Activated naive CD4-positive, alpha-beta T cell treated with Interleukin-2 at 50 U/mL for 16 hours (primary cell): Measurements from ENCODE around the gene TEKTIP1.
A peak's percentile ranks its signal among the peaks of the same experiment; 100 is the strongest.
"Not testable (repeated sequence)": the region's sequence is repeated elsewhere in the genome, so short reads cannot be mapped to it uniquely, and the experiment has no call there.

Experiments
- DNase-seq: peaks from one replicate; pipeline ENCODE4 v3.0.0-alpha.2; 2020

Gene TEKTIP1

DNA sequence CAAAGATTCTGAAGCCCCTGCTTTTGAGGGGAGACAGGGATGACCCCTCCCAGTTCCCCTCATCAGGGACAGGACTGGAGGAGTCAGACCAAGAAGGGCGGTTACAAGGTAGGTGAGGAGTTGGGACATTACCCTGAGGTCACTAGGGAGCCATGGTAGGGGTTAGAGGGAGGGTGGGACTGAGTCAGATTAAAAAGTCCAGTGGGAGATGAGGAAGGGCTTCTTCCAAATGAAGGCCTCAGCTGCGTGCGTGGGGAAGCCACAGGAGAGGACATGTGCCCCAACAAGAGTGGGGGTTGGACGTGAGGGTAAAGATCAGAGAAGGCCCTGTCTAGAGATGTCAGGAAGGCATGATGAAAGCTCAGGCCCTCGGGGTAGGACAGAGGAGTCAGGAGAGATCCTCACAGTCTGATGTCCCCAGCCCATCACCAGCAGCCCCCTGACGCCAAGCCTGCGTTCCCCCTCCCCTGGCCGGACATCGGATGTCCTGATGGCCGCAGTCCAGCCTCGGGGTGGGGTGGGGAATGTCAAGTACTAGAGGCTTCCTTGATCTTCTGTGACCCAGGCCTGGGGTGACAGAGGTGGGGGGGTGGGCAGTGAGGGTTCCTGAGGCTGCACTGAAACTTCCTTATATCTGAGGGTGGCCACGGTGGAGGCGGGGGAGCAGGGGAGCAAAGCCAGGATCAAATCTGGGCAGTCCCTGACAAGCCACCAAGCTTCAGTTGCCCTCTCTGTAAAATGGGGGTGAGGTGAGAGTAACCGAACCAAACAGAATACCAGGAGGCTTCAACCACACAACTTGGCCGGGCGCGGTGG, 24.9 kb downstream of the TEKTIP1 start:
- DNase-seq, result no peak

DNA sequence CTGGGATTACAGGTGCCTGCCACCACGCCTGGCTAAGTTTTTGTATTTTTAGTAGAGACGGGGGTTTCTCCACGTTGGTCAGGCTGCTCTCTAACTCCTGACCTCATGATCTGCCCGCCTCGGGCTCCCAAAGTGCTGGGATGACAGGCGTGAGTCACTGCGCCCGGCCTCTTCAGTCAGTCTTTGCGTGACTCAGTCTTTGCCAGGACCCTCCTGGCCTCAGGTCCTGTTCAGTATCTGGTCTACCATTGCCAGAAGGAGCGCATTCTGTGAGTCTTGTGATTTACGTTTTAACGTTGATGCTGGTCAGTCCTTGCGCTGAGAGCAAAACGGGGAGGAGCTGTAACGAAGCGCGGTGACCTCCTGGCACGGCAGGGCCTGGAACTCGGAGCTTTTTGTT, 26.2 kb downstream of the TEKTIP1 start:
- no peak for DNase-seq

DNA sequence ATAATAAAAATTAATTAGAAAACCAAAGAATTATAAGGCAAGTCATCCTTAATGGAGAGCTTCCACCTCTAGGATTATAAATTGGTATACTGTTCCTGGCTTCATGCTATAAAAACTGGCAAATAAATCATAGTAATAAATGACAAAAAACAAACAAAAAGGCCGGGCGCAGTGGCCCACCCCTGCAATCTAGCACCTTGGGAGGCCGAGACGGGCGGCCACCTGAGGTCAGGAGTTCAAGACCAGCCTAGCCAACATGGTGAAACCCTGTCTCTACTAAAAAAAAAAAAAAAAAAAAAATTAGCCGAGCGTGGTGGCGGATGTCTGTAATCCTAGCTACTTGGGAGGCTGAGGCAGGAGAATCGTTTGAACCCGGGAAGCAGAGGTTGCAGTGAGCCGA, 31.1 kb downstream of the TEKTIP1 start:
- DNase-seq, result not testable (repeated sequence)

DNA sequence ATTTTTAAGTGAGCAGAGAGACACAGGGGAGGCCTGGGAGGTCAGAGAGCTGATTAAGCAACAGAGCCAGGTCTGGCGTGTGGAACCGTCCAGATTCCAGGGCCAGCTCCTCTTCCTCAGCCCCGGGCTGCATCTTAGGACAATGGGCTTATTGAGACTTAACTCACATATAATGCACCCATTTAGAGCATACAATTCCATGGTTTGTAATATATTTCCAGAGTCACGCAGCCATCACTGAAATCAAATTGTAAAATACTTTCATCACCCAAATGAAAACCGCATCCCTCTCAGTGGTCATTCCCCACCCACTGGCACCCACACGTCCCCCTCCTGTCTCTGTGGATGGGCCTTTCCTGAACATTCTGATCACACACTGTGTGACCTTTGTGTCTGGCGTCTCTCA, 31.6 kb downstream of the TEKTIP1 start:
- DNase-seq, result no peak

DNA sequence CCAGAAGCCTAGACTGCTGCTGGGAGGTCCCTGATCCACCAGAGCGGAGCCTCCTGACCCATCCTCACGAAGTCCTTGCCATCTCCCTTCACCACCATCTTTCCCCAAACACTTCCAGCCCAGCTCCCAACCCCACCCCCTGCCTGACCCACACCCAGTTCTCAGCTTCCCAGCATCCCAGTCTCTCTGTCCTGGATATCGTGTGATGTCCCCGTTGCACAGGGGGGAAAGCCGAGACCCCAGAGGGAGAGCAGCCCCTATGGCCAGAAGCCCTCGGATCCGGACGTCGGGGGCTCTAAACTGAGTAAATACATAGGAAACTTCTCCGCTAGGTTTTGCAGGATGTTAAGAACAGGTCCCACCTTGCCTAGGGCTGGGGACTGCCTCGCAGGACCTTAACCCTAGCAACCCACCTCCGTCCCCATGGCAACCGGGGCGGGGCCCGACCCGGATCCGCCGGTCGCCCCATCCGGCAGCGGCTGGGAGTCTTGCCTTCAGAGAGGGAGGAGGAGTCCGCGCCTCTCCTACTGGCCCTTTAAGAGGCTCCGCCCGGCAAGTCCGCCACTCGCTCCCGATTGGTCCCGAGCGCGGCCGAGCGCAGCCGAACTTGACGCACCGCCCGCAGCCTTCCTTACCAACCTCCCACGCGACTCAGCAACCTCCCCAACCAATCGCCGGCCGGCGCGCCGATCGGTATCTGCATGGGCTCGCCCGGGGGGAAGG, 33.3 kb downstream of the TEKTIP1 start:
- peak; percentile 99 for DNase-seq

DNA sequence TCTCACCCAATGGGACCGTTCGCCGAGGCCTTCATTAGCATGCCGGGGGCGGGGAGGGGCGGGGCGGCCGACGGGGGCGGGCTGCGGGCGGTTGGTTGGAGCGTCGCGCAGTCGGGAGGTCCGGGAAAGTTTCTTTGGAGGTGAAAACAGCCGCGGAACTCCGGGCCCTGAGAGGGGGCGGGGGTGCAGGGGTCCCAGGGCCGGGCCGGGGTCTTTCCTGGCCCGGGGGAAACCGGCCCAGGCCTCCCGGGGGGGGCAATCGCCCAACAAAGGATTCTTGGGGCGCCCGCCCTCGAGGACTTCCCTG, 33.8 kb downstream of the TEKTIP1 start, which contains the start of gene HMG20B:
Gene HMG20B (plus strand): TSS at position 90 of the 307 bp plus-strand sequence. CDS start 366 bp downstream, outside the sequence.
- DNase-seq, result no peak

DNA sequence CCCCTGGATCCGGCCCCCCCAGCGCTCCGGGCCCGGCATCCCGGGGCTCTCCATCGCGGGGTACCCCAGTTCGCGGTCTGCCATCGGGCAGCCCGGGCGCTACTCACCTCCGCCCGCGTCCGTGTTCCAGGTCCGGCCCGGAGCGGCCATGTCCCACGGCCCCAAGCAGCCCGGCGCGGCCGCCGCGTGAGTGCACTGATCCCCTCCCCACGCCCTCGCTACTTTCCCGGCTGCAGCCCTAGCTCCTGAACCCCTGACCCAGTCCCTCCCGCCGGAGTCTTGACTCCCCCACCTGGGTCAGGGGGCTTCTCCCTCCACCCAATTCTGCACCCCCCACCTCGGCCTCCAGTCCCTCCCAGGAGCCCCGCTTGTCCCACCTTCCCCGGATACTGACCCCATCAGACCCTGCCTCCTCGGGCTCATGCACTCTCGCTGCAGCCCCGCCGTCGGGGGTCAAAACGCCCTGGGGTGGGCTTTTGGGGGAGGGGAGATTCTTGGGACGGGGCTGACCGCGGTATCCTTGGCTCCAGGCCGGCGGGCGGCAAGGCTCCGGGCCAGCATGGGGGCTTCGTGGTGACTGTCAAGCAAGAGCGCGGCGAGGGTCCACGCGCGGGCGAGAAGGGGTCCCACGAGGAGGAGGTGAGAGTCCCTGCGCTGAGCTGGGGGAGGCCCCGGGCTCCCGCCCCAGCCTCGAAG, 34.3 kb downstream of the TEKTIP1 start:
- DNase-seq, result no peak

DNA sequence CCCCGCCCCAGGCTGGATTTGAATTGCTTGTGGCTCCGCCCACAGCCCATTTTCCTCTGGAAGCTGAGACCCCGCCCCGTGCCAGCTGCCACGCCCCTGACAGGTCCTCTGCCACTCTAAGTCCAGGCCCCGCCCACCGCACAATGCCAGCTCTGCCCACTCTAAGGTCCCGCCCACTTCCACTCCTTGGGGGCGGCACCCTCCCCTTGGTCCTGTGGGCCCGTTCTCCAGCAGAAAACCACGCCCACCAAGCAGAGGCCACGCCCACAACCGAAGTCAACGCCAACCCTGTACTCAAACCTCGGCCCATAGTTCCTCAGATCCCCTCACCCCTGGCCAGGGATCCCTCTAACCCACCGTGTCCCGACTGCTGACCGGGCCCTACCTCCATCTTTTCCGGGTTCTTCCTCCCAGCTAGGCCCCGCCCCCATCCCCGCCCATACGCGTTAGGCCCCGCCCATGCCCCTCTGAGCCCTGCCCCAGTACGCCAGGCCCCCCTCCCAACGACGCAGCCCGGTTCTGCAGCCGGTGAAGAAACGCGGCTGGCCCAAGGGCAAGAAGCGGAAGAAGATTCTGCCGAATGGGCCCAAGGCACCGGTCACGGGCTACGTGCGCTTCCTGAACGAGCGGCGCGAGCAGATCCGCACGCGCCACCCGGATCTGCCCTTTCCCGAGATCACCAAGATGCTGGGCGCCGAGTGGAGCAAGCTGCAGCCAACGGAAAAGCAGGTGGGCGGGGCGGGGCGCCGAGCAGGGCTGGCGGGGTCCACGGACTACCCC, 35.1 kb downstream of the TEKTIP1 start:
- peak; percentile 81 for DNase-seq

DNA sequence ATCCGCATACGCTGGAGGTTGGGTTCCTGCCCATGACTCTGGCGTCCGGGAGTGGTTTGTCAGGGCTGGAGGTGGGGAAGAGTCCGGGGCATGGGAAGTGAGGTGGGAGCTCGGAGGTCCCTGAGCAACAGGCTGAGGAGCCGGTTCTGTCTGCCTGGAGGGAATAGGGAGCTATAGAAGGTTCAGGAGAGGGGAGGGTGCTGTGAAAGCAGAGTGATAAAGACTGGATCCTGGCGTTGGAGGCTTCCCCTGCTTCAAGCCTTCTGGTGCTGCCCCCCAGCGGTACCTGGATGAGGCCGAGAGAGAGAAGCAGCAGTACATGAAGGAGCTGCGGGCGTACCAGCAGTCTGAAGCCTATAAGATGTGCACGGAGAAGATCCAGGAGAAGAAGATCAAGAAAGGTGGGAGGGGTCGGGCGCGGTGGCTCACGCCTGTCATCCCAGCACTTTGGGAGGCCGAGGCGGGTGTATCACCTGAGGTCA, 36.3 kb downstream of the TEKTIP1 start:
- peak; percentile 31 for DNase-seq

DNA sequence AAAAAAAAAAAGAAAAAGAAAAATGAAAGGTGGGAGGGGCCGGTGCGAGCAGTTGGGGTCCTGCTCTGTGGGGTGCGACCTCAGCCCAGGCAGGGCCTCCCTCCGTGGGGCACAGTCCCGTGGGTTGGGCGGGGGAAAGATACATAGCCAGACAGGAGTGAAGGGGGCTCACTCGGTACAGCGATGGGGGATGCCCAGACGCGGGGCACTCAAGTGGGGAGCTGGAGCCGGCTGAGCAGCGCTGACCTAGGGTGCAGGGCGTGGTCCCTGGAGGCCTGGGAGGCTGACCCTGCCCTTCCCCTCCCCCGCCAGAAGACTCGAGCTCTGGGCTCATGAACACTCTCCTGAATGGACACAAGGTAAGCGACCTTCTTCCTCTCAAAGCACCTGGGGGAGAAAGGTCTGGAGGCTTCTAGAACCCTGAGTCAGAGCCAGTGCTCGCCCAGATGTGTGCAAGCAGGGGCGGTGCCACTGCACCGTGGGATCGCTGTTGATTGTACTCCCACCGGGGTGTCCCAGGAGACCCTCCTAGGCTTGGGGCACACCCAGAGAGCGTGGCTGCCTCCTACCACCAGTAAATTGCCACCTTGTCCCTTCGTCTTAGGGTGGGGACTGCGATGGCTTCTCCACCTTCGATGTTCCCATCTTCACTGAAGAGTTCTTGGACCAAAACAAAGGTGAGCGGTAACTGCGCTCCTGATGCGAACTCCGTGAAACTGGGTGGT, 37.1 kb downstream of the TEKTIP1 start:
- DNase-seq, result no peak

DNA sequence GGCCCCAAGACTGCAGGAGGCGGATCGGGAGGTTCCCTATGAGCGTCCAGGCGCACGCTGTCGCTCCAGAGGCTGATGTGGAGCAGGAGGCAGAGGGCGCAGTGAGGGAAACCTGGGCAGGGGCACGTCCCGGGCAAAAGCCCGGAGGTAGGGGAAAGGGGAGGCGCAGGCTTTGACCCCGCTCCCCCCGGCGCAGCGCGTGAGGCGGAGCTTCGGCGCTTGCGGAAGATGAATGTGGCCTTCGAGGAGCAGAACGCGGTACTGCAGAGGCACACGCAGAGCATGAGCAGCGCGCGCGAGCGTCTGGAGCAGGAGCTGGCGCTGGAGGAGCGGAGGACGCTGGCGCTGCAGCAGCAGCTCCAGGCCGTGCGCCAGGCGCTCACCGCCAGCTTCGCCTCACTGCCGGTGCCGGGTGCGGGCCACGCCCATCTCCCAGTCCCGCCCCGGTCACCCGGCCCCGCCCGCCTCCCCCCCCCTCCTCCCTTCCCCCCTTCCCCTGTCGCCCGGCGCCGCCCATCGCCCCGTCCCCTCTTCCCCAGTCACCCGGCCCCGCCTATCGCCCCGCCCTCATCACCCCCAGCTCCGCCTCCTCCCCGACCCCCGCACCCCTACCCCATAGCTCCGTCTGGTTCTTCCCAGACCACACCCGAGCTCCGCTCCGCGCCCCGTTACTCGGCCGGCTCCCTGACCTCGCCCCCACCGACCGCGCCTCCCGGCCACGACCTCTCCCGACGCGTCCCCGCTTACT, 37.9 kb downstream of the TEKTIP1 start:
- DNase-seq, result no peak

DNA sequence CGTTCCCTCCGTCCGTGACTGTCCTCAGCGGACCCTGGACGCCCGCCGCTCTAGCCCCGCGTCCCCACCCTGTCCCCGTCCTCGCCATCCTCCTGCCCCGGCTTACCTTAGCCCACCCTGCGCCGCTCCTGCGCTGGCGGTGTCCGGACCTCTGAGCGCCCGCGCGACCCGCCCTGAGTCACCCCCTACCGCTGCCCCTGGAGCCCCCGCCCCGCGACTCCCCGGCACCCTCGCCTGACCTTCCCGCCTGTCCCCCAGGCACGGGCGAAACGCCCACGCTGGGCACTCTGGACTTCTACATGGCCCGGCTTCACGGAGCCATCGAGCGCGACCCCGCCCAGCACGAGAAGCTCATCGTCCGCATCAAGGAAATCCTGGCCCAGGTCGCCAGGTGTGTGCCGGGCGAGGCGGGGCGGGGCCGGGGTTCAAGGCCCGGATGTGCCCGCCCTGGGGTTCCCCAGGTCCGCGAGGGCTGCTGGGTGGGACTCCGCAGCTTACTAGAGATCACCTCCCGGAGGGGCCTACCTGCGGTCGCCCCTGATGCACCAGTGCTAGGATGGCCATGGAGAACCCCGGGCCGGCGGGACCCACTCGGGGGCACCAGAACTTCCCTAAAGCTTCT, 38.9 kb downstream of the TEKTIP1 start:
- DNase-seq, result no peak

DNA sequence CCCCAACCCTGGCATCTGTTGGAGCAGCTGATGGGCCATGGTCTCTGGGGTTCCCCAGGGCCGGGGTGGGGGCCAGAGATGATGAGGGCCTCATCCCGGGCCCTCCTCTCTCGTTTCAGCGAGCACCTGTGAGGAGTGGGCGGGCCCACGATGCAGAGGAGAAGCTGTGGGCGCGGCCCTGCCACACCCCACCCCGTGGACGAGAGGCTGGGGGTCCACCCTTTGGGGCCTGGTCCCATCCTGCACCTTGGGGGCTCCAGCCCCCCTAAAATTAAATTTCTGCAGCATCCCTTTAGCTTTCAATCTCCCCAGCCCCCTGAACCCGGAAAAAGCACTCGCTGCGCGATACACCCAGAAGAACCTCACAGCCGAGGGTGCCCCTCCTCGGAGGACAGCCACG, 39.4 kb downstream of the TEKTIP1 start:
- DNase-seq, result no peak

DNA sequence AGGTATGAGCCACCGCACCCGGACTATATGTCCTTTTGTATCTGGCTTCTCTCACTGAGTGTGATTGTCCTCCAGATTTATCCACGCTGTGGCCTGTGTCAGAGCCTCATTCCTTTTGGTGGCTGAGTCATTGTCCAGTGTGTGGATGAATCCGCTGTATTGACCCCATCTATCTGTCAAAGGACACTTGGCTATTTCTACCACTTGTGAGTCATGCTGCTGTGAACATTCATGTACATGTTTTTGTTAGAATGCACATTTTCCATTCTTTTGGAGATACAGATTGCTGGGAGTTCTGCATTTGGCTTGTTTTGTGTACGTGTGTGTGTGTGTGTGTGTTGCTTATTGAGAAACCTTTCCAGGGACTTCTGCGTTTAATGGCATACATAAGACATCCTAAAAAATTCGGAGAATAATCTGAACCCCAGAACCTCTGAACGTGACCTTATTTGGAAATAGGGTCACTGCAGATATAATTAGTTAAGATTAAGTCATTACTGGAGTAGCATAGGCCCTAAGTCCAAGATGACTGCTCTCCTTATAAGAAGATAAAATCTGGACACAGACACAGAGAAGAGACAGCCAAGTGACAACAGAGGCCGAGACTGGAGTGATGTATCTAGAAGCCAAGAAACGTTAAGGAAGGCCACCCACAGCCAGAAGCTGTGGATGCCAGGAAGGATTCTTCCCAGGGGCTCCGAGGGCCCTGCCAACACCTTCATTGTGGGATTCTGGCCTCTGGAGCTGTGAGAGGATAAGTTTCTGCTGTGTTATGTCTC, 41.4 kb downstream of the TEKTIP1 start:
- no peak for DNase-seq

DNA sequence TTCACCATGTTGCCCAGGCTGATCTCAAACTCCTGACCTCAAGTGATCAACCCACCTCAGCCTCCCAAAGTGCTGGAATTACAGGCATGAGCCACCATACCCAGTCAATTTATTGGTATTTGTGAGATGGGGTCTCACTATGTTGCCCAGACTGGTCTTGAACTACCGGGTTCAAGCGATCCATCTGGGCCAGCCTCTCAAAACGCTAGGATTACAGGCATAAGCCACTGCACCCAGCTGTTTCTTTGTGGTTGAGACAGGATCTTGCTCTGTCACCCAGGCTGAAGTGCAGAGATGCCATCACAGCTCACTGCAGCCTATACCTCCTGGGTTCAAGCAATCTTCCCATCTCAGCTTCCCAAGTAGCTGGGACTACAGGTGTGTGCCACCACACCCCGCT, 42.8 kb downstream of the TEKTIP1 start:
- not testable (repeated sequence) for DNase-seq

DNA sequence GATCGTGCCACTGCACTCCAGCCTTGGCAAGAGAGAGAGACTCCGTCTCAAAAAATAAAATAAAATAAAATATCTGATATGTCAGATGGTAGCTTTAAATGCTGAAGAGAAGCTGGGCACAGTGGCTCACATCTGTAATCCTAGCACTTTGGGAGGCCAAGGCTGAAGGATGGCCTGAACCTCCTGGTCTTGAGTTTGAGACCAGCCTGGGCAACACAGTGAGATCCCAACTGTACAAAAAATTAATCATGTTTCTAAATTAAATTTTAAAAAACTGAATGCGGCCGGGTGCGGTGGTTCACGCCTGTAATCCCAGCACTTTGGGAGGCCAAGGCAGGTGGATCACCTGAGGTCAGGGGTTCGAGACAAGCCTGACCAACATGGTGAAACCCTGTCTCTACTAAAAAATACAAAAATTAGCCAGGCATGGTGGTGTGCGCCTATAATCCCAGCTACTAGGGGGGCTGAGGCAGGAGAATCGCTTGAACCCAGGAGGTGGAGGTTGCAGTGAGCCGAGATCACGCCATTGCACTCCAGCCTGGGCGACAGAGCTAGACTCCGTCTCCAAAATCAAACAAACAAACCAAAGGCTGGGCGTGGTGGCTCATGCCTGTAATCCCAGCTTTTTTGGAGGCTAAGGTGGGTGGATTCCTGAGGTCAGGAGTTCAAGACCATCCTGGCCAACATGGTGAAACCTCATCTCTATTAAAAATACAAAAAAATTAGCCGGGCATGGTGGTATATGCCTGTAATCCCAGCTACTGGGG, 45.2 kb downstream of the TEKTIP1 start:
- not testable (repeated sequence) for DNase-seq

DNA sequence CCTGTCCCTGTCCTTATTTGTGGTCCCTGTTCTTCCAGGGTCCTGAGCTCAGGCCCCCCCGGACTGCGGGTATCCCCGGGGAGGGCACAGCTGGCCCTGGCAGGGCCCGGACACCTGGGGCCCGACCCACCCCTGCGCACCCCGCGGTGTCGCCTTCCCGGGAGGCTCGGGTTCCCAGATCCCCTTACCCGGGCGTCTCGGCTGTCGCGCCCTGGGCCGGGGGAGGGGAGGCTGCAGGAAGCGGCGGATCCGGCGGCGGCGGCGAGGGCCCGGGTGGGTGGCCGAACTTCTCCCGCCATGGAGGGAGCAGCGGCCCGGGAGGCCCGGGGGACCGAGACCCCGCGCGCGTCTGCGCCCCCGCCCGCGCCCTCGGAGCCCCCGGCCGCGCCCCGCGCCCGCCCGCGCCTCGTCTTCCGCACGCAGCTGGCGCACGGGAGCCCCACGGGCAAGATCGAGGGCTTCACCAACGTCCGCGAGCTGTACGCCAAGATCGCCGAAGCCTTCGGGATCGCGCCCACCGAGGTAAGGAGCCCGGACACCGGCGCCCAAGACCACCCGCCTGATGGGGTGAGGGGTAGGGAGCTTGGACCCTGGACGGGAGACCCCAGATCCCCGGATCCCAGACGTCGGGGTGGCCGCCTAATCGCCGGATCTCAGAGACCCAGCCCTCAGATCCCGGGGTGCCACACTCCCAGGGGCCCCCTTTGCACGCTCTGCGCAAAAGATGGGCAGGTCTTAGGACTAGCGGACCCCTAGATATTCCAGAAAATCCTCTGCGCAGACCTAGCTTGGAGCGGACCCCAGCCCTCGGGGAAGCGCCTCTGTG, 46.5 kb downstream of the TEKTIP1 start, which contains the start of gene GIPC3:
Gene GIPC3 (plus strand): TSS at position 178 of the 826 bp plus-strand sequence. CDS start 120 bp downstream, at position 298.
- no peak for DNase-seq

DNA sequence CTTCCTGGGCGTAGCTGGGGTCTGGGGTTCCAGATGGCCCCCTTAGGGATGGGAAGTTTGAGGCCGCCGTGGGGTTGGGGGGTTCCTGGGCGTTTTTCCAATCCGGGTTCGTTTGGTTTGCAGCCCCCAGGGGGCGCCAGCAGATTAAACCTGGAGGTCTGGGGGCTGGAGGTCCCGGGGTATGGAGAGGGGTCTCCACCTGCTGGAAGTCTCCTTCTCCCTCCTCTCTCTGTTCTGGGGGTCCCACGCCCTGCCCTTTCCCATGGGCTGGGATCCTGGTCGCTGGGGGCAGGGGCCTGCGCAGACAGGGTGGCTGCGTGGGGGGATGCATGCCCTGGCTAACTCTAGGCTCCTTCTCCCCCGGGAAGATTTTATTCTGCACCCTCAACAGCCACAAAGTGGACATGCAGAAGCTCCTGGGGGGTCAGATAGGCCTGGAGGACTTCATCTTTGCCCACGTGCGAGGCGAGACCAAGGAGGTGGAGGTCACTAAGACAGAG, 47.2 kb downstream of the TEKTIP1 start:
- DNase-seq, result peak; percentile 42
